Liver (tissue), 9 donors: ENCODE measurements around the gene LDLRAD4. TPM values are rescaled to one million over a fixed set of nuclear protein-coding genes. Genes with fewer than 3 reads are reported as not detected.

Experiments used
- DNase-seq: peaks from one replicate; pipeline ENCODE4 v3.0.0-alpha.2; 2017; ENCODE audit warnings: low spot score
- H3K27ac ChIP-seq, 2 donors: one replicate each; pipeline ENCODE4 v1.7.0; 2013; ENCODE audit warnings: inconsistent platforms in 2 of 2, low read length in 2 of 2, control low read depth in 1 of 2, low read depth in 1 of 2, mild to moderate bottlenecking in 1 of 2
- H3K27me3 ChIP-seq, 4 donors: one replicate each; pipeline versions ENCODE4 v1.6.1 to v1.7.0; 2013; ENCODE audit warnings: low read length in 3 of 4, inconsistent platforms in 1 of 4, mild to moderate bottlenecking in 1 of 4, moderate library complexity in 1 of 4; ENCODE audit not compliant: control insufficient read depth in 4 of 4, insufficient read depth in 4 of 4
- H3K36me3 ChIP-seq, 4 donors: one replicate each; pipeline versions ENCODE4 v1.6.1 to v1.7.0; 2013; ENCODE audit warnings: low read length in 3 of 4, mild to moderate bottlenecking in 3 of 4, low read depth in 1 of 4, moderate library complexity in 1 of 4; ENCODE audit not compliant: control insufficient read depth in 4 of 4, insufficient read depth in 3 of 4
- H3K4me1 ChIP-seq, 4 donors: one replicate each; pipeline versions ENCODE4 v1.6.1 to v1.7.0; 2013; ENCODE audit warnings: low read length in 3 of 4, mild to moderate bottlenecking in 3 of 4, moderate library complexity in 1 of 4; ENCODE audit not compliant: control insufficient read depth in 4 of 4, insufficient read depth in 4 of 4
- H3K4me3 ChIP-seq, 3 donors: one replicate each; pipeline versions ENCODE4 v1.6.1 to v1.7.0; 2013; ENCODE audit warnings: low read length in 3 of 3, control low read depth in 1 of 3, low read depth in 1 of 3, mild to moderate bottlenecking in 1 of 3
- H3K9ac ChIP-seq, 2 donors: one replicate each; pipeline ENCODE4 v1.7.0; 2013; ENCODE audit warnings: low read length in 2 of 2, mild to moderate bottlenecking in 2 of 2, moderate library complexity in 2 of 2, control low read depth in 1 of 2, low read depth in 1 of 2
- H3K9me3 ChIP-seq, 4 donors: one replicate each; pipeline versions ENCODE4 v1.6.1 to v1.7.0; 2013; ENCODE audit warnings: low read length in 3 of 4; ENCODE audit not compliant: control insufficient read depth in 4 of 4
- EGR1 ChIP-seq, 2 donors: IDR thresholded peaks; 2 replicates each; pipeline ENCODE4 v1.6.1; 2016 to 2018; ENCODE audit warnings: antibody characterized with exemption in 2 of 2, low read depth in 2 of 2
- FOXA2 ChIP-seq: IDR thresholded peaks from 2 replicates; pipeline ENCODE4 v1.6.1; 2016; ENCODE audit warnings: antibody characterized with exemption
- GABPA ChIP-seq, 2 donors: IDR thresholded peaks in 1 of 2; conservative IDR thresholded peaks in 1 of 2; 2 replicates each; pipeline ENCODE4 v1.6.1; 2016; ENCODE audit warnings: antibody characterized with exemption in 2 of 2, mild to moderate bottlenecking in 1 of 2, moderate library complexity in 1 of 2
- HNF4A ChIP-seq, 2 donors: conservative IDR thresholded peaks; 2 replicates each; pipeline ENCODE4 v1.6.1; 2016; ENCODE audit warnings: antibody characterized with exemption in 2 of 2, mild to moderate bottlenecking in 2 of 2
- HNF4G ChIP-seq: IDR thresholded peaks from 2 replicates; pipeline ENCODE4 v1.6.1; 2016; ENCODE audit warnings: antibody characterized with exemption
- JUND ChIP-seq, 2 donors: IDR thresholded peaks; 2 replicates each; pipeline ENCODE4 v1.6.1; 2016; ENCODE audit warnings: antibody characterized with exemption in 2 of 2
- NR2F2 ChIP-seq: IDR thresholded peaks from 2 replicates; pipeline ENCODE4 v1.6.1; 2016; ENCODE audit warnings: antibody characterized with exemption
- RXRA ChIP-seq, 2 donors: IDR thresholded peaks; 2 replicates each; pipeline ENCODE4 v1.6.1; 2017 to 2018; ENCODE audit warnings: antibody characterized with exemption in 2 of 2, mild to moderate bottlenecking in 1 of 2
- SP1 ChIP-seq: IDR thresholded peaks from 2 replicates; pipeline ENCODE4 v1.6.1; 2018; ENCODE audit warnings: antibody characterized with exemption, mild to moderate bottlenecking
- TAF1 ChIP-seq: conservative IDR thresholded peaks from 2 replicates; pipeline ENCODE4 v1.6.1; 2016; ENCODE audit warnings: antibody characterized with exemption, mild to moderate bottlenecking
- YY1 ChIP-seq: IDR thresholded peaks from 2 replicates; pipeline ENCODE4 v1.6.1; 2016; ENCODE audit warnings: antibody characterized with exemption, mild to moderate bottlenecking
- WGBS: extraction: QIAGEN DNeasy Blood & Tissue Kit; methylation state at CpG from one replicate; pipeline ENCODE4 v1.1.7; 2013; 5-methylcytosine and 5-hydroxymethylcytosine counted together
- polyA plus RNA-seq, 2 donors: library from polyadenylated mRNA; stranded (reverse) in 1 of 2; unstranded in 1 of 2; fragments of 200-250 nt in 1 of 2; fragments of >200 nt in 1 of 2; fragmentation: Nextera tagmentation in 1 of 2; extraction: Ambion mirVana in 1 of 2; gene quantifications; one replicate each; pipeline versions ENCODE4 v1.2.1 to v1.2.3, GENCODE V29; 2013 to 2015
- total RNA-seq, 2 donors: library from RNA; depleted of rRNA; stranded (reverse); fragments of >200 nt; gene quantifications; one replicate each; pipeline ENCODE4 v1.2.3, GENCODE V29; 2014
- TF ChIP-seq, protein P1 (sequence below): IDR thresholded peaks from 2 replicates; pipeline ENCODE4 v1.6.1; 2016; ENCODE audit warnings: antibody characterized with exemption, mild to moderate bottlenecking
- TF ChIP-seq, protein P2 (sequence below): IDR thresholded peaks from 2 replicates; pipeline ENCODE4 v1.6.1; 2016; ENCODE audit warnings: antibody characterized with exemption
- TF ChIP-seq, protein P3 (sequence below): IDR thresholded peaks from 2 replicates; pipeline ENCODE4 v1.6.1; 2016; ENCODE audit warnings: antibody characterized with exemption
- TF ChIP-seq, protein P4 (sequence below): IDR thresholded peaks from 2 replicates; pipeline ENCODE4 v1.6.1; 2016; ENCODE audit warnings: antibody characterized with exemption
- TF ChIP-seq, protein P5 (sequence below): fragments of 150-350 bp; IDR thresholded peaks from 2 replicates; pipeline ENCODE4 v1.5.1; 2017; ENCODE audit warnings: improper control_type of control experiment, low read depth, low read length; ENCODE audit not compliant: missing input control
- donor health status: healthy.
- donor health status: healthy.
- donor health status: healthy.
- donor health status: healthy.
- donor health status: healthy.

Gene LDLRAD4
- total and polyA plus RNA-seq, 4 donors: 4.8 to 41.7 (median 12.7) TPM

DNA sequence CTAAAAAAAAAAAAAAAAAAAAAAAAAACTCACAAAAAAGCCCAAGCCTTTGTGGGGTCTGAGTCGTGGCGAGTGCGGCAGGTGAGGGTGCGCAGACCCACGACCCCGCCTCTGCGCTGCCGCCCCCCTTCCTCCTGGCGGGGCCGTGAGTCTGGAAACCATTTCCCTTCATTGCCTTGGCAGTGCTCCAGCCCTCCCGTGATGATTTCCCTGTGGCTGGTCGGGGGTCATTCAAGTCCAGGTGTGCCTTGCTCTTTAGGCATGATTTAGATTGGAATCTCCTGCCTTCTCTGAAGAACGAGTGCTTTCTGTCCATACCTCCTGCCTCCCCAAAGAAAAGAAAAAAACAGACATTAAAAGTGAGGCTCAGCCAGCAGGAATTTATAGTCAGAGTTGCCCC is 346.0 kb downstream of the LDLRAD4 start:
- Histone ChIP-seq H3K9me3 (no peaks in the 10 kb centered on the region), H3K4me1 (peaks cover 0 to 19% (median 8%) of the 10 kb centered on the region in 4 donors), H3K9ac (no peak overlapping the region), H3K27ac (no peak overlapping the region), H3K4me3 (no peak overlapping the region), H3K27me3 (no peaks in the 10 kb centered on the region), H3K36me3 (no peaks in the 10 kb centered on the region)
- TF ChIP-seq NR2F2 (no peak), JUND (IDR thresholded peaks at IDR 0.05) (no peak), FOXA2 (no peak), EGR1 (IDR thresholded peaks at IDR 0.05; ENCODE audit: low read depth in 2 of 2) (no peak), HNF4G (no peak), GABPA (IDR thresholded peaks at IDR 0.05 in 1 of 2, conservative IDR thresholded peaks at IDR 0.05 in 1 of 2) (no peak), HNF4A (conservative IDR thresholded peaks at IDR 0.05) (no peak)
- TF ChIP-seq, protein P1, sequence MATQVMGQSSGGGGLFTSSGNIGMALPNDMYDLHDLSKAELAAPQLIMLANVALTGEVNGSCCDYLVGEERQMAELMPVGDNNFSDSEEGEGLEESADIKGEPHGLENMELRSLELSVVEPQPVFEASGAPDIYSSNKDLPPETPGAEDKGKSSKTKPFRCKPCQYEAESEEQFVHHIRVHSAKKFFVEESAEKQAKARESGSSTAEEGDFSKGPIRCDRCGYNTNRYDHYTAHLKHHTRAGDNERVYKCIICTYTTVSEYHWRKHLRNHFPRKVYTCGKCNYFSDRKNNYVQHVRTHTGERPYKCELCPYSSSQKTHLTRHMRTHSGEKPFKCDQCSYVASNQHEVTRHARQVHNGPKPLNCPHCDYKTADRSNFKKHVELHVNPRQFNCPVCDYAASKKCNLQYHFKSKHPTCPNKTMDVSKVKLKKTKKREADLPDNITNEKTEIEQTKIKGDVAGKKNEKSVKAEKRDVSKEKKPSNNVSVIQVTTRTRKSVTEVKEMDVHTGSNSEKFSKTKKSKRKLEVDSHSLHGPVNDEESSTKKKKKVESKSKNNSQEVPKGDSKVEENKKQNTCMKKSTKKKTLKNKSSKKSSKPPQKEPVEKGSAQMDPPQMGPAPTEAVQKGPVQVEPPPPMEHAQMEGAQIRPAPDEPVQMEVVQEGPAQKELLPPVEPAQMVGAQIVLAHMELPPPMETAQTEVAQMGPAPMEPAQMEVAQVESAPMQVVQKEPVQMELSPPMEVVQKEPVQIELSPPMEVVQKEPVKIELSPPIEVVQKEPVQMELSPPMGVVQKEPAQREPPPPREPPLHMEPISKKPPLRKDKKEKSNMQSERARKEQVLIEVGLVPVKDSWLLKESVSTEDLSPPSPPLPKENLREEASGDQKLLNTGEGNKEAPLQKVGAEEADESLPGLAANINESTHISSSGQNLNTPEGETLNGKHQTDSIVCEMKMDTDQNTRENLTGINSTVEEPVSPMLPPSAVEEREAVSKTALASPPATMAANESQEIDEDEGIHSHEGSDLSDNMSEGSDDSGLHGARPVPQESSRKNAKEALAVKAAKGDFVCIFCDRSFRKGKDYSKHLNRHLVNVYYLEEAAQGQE: no peak
- TF ChIP-seq, protein P2, sequence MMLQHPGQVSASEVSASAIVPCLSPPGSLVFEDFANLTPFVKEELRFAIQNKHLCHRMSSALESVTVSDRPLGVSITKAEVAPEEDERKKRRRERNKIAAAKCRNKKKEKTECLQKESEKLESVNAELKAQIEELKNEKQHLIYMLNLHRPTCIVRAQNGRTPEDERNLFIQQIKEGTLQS: no peak
- TF ChIP-seq, protein P3, sequence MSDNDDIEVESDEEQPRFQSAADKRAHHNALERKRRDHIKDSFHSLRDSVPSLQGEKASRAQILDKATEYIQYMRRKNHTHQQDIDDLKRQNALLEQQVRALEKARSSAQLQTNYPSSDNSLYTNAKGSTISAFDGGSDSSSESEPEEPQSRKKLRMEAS: no peak
- TF ChIP-seq, protein P4, sequence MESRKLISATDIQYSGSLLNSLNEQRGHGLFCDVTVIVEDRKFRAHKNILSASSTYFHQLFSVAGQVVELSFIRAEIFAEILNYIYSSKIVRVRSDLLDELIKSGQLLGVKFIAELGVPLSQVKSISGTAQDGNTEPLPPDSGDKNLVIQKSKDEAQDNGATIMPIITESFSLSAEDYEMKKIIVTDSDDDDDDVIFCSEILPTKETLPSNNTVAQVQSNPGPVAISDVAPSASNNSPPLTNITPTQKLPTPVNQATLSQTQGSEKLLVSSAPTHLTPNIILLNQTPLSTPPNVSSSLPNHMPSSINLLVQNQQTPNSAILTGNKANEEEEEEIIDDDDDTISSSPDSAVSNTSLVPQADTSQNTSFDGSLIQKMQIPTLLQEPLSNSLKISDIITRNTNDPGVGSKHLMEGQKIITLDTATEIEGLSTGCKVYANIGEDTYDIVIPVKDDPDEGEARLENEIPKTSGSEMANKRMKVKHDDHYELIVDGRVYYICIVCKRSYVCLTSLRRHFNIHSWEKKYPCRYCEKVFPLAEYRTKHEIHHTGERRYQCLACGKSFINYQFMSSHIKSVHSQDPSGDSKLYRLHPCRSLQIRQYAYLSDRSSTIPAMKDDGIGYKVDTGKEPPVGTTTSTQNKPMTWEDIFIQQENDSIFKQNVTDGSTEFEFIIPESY: no peak
- TF ChIP-seq, protein P5, sequence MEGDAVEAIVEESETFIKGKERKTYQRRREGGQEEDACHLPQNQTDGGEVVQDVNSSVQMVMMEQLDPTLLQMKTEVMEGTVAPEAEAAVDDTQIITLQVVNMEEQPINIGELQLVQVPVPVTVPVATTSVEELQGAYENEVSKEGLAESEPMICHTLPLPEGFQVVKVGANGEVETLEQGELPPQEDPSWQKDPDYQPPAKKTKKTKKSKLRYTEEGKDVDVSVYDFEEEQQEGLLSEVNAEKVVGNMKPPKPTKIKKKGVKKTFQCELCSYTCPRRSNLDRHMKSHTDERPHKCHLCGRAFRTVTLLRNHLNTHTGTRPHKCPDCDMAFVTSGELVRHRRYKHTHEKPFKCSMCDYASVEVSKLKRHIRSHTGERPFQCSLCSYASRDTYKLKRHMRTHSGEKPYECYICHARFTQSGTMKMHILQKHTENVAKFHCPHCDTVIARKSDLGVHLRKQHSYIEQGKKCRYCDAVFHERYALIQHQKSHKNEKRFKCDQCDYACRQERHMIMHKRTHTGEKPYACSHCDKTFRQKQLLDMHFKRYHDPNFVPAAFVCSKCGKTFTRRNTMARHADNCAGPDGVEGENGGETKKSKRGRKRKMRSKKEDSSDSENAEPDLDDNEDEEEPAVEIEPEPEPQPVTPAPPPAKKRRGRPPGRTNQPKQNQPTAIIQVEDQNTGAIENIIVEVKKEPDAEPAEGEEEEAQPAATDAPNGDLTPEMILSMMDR: no peak
- WGBS: 62% methylated on average over 13 of the region's 13 CpGs
- DNase-seq: no peak

DNA sequence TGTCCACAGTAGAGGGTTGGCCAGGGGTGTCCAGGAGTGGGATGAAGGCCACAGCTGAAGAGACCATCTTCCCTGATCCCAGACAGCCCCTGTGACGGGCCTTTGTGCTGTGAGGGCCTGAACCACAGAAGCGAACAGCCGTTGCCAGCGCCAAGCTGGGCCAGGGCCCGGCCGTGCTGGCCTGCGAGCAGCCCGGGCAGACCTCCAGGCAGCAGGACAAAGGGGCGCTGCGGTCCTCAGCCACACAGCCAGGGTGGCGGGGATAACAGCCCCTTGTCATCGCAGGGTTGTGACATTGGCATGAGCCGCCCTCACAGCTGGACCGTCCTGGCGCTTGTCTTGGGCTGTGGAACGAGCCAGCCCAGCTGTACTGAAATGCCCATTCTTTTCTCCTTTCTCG is 346.7 kb downstream of the LDLRAD4 start:
- no peaks in the 10 kb centered on the region for H3K9me3 ChIP-seq
- H3K4me3 ChIP-seq: no peak overlapping the region
- H3K4me1 ChIP-seq: peaks cover 0 to 19% (median 8%) of the 10 kb centered on the region in 4 donors
- H3K27me3 ChIP-seq: no peaks in the 10 kb centered on the region
- 95% methylated on average over 17 of the region's 17 CpGs for WGBS
- no peak for DNase-seq
- no peak overlapping the region for H3K27ac ChIP-seq
- no peaks in the 10 kb centered on the region for H3K36me3 ChIP-seq
- H3K9ac ChIP-seq: no peak overlapping the region
- TF ChIP-seq, protein P5: no peak
- TF ChIP-seq HNF4A (conservative IDR thresholded peaks at IDR 0.05) (no peak), YY1 (no peak), TAF1 (no peak), HNF4G (no peak), SP1 (no peak), FOXA2 (no peak), EGR1 (IDR thresholded peaks at IDR 0.05; ENCODE audit: low read depth in 2 of 2) (no peak), RXRA (IDR thresholded peaks at IDR 0.05) (no peak), JUND (IDR thresholded peaks at IDR 0.05) (no peak)
- TF ChIP-seq, protein P3: no peak
- TF ChIP-seq, protein P1: no peak
- TF ChIP-seq, protein P2: no peak
